Measurements from ENCODE around the gene PRKAG2.

The PRKAG2 gene

DNA sequence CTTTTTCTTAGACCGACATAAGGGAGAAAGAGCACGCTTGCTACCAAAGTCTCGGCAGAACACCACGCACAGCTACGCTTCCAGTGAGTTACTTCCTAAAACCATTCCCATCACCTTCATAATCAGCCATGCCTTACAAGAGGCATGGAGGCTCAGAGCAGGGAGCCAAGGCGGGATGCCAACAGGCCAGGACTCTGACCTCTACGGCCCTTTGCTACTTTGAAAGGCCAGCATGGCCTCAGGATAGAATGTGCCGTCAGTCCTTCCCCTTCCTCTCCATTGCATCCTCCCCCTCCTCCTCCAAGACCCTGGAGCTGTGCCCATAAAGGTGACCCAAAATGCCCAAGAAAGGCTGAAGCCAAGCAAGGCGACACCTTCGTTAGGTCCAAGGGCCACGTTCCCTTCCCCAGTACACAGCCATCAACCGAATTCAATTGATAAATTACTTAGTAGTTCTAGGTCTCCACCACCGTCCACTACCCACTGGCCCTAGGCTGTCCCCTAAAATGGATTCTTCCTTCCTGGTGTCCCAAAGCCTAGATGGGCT is 5.7 kb downstream of the PRKAG2 start:
- Histone ChIP-seq H3K9ac (no peak overlapping the region), H3K4me2 (peak overlapping the region in 1 of 11 experiments; percentile 10; a peak in 2 of 22 replicates), H3K4me1 (peaks cover 10 to 40% (median 17%) of the 10 kb centered on the region in 10 experiments; a peak in 19 of 20 replicates), H3K4me3 (no peak overlapping the region), H3K36me3 (no peaks in the 10 kb centered on the region), H3K9me3 (replicated peaks in 1 of 11) (no peaks in the 10 kb centered on the region), H4K20me1 (peaks cover 0 to 24% (median 0%) of the 10 kb centered on the region in 11 experiments; a peak in 7 of 22 replicates), H3K27ac (no peak overlapping the region), H3K27me3 (no peaks in the 10 kb centered on the region)
- TF ChIP-seq Cebpa-rat (IDR thresholded peaks at IDR 0.05), result no peak

DNA sequence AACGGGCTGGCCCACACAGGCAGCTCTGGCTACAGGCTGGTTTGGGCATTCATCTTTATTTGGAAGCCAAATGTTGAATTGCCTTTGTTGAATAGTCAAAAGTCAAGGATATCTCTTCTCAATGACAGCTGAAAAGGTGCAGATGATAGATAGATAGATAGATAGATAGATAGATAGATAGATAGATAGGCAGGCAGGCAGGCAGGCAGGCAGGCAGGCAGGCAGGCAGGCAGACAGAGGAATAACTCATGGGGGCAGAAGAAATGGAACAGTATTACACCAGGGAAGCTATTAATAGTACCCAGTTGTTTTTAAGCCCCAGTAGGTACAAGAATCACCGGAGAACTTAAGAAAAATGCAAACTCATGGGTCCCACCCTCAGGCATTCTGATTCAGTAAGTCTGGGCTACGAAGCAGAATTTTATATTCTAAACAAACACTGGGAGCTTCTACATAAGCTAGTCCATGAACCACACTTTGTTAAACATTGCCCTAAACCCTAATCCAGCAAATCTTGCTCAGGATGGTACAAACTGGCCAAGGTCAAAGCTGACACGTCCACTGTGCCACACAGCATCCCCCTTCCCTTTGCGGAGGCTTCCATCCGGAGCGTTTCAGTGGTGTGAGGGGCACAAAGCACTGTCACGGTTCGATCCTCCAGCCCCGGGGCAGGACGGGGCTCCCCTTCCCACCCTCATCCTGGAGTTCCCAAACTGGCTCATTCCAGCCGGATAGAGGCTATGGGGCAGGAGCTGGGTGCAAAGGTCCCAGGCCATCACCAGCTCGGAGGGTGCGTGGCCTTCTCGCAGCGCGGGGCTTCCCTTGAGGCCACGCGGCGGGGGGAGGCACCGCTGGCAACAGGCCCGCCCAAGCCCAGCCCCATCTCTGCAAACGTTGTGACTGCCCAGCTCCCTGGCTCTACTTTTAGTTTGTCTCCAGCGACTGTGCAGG is 6.7 kb downstream of the PRKAG2 start:
- Histone ChIP-seq H3K36me3 (no peaks in the 10 kb centered on the region), H4K20me1 (peaks cover 0 to 26% (median 0%) of the 10 kb centered on the region in 11 experiments; a peak in 7 of 22 replicates), H3K4me1 (peaks cover 7 to 39% (median 16%) of the 10 kb centered on the region in 10 experiments; a peak in 19 of 20 replicates), H3K27ac (no peak overlapping the region), H3K9ac (no peak overlapping the region), H3K9me3 (replicated peaks in 1 of 11) (no peaks in the 10 kb centered on the region), H3K4me2 (peak overlapping the region in 5 of 11 experiments; percentile 3 to 53 (median 35); a peak in 8 of 22 replicates), H3K27me3 (no peaks in the 10 kb centered on the region), H3K4me3 (no peak overlapping the region)
- no peak for TF ChIP-seq Cebpa-rat (IDR thresholded peaks at IDR 0.05)

DNA sequence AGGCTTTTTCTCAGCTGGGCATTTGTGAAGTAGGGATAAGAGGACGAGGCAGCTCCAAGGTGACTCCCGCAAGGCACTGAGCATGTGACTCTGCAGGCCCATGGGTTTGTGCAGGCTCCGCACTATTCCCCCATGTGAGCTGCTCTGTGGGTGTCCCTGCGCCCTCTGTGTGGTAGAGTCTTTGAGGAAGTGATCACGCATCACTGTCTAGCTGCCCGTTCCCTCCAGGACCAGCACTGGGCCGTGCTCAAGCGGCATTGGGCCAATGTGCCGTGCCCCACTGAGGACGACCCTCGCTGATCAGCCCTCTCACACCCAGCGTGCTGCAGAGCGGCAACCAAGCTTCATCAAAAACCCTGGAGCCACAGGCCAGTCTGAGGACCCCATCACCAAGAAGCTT is 7.5 kb downstream of the PRKAG2 start:
- H3K36me3 ChIP-seq, result no peaks in the 10 kb centered on the region
- H3K4me3 ChIP-seq, result no peak overlapping the region

DNA sequence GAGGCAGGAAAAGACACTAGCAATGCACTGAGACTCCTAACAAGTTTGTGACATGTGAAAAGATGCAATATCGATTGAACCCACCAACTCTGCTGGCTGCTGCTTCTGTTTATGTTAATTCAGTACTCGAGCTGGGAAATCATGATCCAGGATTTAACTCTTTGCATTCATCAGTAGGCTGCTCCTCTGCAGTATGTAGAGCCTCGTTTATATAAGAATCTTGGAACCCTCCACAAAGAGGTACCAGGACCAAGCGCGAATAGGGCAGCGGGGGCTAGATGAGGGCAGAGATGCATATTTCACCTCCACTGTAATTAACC is 7.8 kb downstream of the PRKAG2 start:
- H3K27me3 ChIP-seq, result no peaks in the 10 kb centered on the region
- H4K20me1 ChIP-seq, result peaks cover 0 to 27% (median 3%) of the 10 kb centered on the region in 11 experiments; a peak in 6 of 22 replicates
- TF ChIP-seq Cebpa-rat (IDR thresholded peaks at IDR 0.05), result no peak
- no peak overlapping the region for H3K27ac ChIP-seq
- no peak overlapping the region for H3K4me3 ChIP-seq
- H3K4me1 ChIP-seq, result peaks cover 6 to 36% (median 14%) of the 10 kb centered on the region in 10 experiments
- peak overlapping the region in 2 of 11 experiments; percentile 34 to 53; a peak in 3 of 22 replicates for H3K4me2 ChIP-seq
- H3K36me3 ChIP-seq, result no peaks in the 10 kb centered on the region
- H3K9me3 ChIP-seq (replicated peaks in 1 of 11), result no peaks in the 10 kb centered on the region
- H3K9ac ChIP-seq, result no peak overlapping the region

More for the DNA sequence above, 7.5 kb downstream of the PRKAG2 start:
- TF ChIP-seq Cebpa-rat (IDR thresholded peaks at IDR 0.05), result no peak
- H4K20me1 ChIP-seq, result peaks cover 0 to 27% (median 2%) of the 10 kb centered on the region in 11 experiments; a peak in 7 of 22 replicates
- no peak overlapping the region for H3K9ac ChIP-seq
- peaks cover 2 to 32% (median 10%) of the 10 kb centered on the region in 10 experiments for H3K4me1 ChIP-seq
- H3K27ac ChIP-seq, result no peak overlapping the region
- no peaks in the 10 kb centered on the region for H3K9me3 ChIP-seq (replicated peaks in 1 of 11)
- peak overlapping the region in 3 of 11 experiments; percentile 34 to 53 (median 46); a peak in 4 of 22 replicates for H3K4me2 ChIP-seq
- no peaks in the 10 kb centered on the region for H3K27me3 ChIP-seq

DNA sequence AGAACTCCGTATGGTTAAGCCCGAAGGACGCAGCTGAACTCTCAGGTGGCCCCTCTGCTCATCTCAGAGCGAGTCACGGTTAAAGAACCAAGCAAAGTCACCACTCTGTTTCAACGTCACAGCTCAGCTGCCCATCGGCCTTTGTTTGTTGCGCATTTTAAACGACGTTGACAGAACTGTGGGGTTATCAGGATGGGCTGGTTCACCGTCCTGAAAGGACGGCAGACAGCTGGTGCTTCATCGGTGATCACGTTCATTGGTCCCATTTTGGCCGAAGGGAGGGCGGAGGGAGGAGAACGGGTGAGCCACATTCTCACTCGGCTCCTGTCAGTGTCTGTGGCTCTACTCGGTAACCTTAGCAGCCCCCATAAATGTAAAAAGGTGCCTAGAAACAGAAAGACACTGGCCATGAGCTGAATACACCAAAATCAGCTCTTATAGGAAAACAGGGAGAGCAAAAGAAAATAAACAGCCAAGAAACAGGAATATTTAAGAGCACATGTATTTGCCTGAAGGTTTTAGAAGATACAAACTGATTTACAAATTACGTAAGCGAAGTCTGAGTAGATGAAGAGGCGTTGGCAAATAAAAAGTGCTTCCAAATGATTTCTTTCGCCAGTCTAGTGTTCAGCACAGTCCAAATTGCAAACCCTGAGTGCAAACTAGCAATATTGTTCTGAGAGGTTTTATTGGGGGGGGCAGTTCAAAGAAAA is 8.4 kb downstream of the PRKAG2 start:
- H3K4me3 ChIP-seq, result no peak overlapping the region
- H3K27me3 ChIP-seq, result no peaks in the 10 kb centered on the region
- H3K36me3 ChIP-seq, result no peaks in the 10 kb centered on the region
- TF ChIP-seq Cebpa-rat (IDR thresholded peaks at IDR 0.05), result no peak
- no peak overlapping the region for H3K9ac ChIP-seq
- peaks cover 11 to 41% (median 19%) of the 10 kb centered on the region in 10 experiments for H3K4me1 ChIP-seq
- H3K27ac ChIP-seq, result no peak overlapping the region; a peak in 1 of 22 replicates
- no peaks in the 10 kb centered on the region for H3K9me3 ChIP-seq (replicated peaks in 1 of 11)
- peak overlapping the region in 1 of 11 experiments; percentile 53; a peak in 1 of 22 replicates for H3K4me2 ChIP-seq
- H4K20me1 ChIP-seq, result peaks cover 0 to 29% (median 4%) of the 10 kb centered on the region in 11 experiments; a peak in 6 of 22 replicates

DNA sequence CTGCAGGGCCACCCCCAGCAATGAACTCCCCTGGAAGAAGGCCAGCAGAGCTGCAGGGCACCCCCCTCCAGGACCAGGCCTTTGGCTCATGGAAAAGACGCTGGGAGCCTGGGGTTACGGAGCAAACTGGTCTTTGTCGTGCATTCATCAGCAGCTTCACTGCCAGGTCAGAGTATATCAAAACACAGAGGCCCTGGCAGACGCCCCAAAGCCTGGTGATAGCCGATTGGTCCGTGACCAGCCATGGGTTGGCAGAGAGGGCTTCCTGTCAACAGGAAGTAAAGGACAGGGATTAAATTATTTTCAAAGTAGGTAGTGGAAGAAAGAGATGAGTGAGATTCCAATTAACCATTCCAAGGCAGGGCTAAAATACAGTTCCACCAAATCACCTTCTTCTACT is 9.0 kb downstream of the PRKAG2 start:
- TF ChIP-seq Cebpa-rat (IDR thresholded peaks at IDR 0.05), result no peak
- H3K27ac ChIP-seq, result no peak overlapping the region; a peak in 1 of 22 replicates
- no peaks in the 10 kb centered on the region for H3K36me3 ChIP-seq
- H3K27me3 ChIP-seq, result no peaks in the 10 kb centered on the region
- peaks cover 17 to 48% (median 25%) of the 10 kb centered on the region in 10 experiments for H3K4me1 ChIP-seq
- no peak overlapping the region for H3K4me2 ChIP-seq
- H3K9me3 ChIP-seq (replicated peaks in 1 of 11), result no peaks in the 10 kb centered on the region
- H3K9ac ChIP-seq, result no peak overlapping the region
- no peak overlapping the region for H3K4me3 ChIP-seq
- H4K20me1 ChIP-seq, result peaks cover 0 to 34% (median 4%) of the 10 kb centered on the region in 11 experiments; a peak in 8 of 22 replicates

DNA sequence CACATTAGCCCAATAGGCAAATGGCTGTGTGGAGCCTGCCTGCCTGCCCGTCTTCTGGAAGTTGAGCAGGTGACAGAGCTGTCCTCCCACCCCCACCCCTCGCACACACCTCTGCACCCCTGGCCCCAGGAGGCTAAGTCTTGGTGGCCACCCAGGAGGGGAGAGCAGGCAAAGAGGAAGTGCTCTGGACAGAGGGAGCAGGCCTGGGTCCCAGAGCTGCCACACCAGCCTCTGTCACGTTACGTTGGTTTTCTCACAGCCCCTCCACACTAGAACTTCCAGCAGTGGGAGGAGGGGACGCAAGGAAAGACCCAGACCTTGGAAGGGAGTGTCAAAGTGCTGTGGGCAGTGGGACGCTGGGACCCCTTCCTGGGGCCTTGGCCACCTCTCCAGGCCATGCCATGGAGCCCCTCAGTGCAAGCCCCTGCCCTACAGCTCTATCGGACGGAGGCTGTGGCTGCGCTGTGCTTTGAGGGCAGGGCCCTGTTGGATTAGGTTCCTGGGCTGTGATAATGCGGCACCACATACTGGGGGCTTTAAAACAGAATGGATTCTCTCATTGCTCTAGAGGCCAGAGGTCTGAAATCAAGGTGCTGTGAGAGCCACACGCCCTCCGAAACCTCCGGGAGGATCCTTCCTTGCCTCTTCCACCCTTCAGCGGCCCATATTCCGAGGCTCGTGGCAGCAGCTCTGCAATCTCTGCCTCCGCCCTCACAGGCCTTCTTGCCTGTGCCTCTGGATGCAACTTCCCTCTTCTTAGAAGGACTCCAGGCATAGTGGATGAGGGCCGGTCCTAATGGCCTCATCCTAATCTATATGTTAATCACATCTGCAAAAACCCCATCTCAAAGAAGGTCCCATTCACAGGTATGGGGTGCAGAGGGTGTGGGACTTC is 9.9 kb downstream of the PRKAG2 start:
- Histone ChIP-seq H4K20me1 (peaks cover 0 to 34% (median 4%) of the 10 kb centered on the region in 11 experiments; a peak in 8 of 22 replicates), H3K9ac (no peak overlapping the region), H3K27ac (no peak overlapping the region), H3K9me3 (replicated peaks in 1 of 11) (no peaks in the 10 kb centered on the region), H3K4me3 (no peak overlapping the region), H3K4me1 (peaks cover 17 to 49% (median 26%) of the 10 kb centered on the region in 10 experiments), H3K27me3 (no peaks in the 10 kb centered on the region), H3K4me2 (peak overlapping the region in 2 of 11 experiments; percentile 24 to 49; a peak in 4 of 22 replicates), H3K36me3 (no peaks in the 10 kb centered on the region)
- no peak for TF ChIP-seq Cebpa-rat (IDR thresholded peaks at IDR 0.05)

DNA sequence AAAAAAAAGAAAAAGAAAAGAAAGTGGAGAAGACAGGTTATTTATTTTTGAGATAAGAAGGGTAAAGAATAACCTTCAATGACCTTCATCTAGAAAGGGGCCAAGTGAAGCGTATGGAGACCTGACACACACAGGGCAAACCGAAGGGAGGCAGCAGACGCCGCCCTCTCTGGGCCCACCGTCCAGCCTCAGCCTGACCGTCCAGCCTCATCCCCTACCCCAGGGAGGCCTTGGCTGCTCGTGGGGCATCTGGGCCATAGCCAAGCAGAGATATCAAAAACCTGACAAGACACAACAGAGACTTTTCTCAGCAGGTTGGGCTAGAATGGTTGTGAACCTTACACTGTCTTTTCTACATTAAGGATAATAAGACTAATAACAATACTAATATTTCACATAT is 10.9 kb downstream of the PRKAG2 start:
- TF ChIP-seq Cebpa-rat (IDR thresholded peaks at IDR 0.05), result no peak
- H4K20me1 ChIP-seq, result peaks cover 0 to 25% (median 4%) of the 10 kb centered on the region in 11 experiments; a peak in 7 of 22 replicates
- no peak overlapping the region for H3K4me3 ChIP-seq
- H3K9ac ChIP-seq, result no peak overlapping the region
- H3K4me2 ChIP-seq, result no peak overlapping the region
- no peaks in the 10 kb centered on the region for H3K36me3 ChIP-seq
- H3K4me1 ChIP-seq, result peaks cover 18 to 49% (median 27%) of the 10 kb centered on the region in 10 experiments
- no peaks in the 10 kb centered on the region for H3K27me3 ChIP-seq
- H3K27ac ChIP-seq, result no peak overlapping the region
- no peaks in the 10 kb centered on the region for H3K9me3 ChIP-seq (replicated peaks in 1 of 11)

All from BLaER1 treated with 17β-estradiol and CSF1 and Interleukin-3, amounts not matched to agents 10 nM and 100 nM (cell line).